GM13977 (cell line): ENCODE results near the gene IL23R.
A peak's percentile ranks its signal among the peaks of the same experiment; 100 is the strongest.
"Not testable (repeated sequence)": the region's sequence is repeated elsewhere in the genome, so short reads cannot be mapped to it uniquely, and the experiment has no call there.

Experiments
- DNase-seq: peaks from one replicate; pipeline ENCODE4 v3.0.0; 2012; ENCODE audit warnings: low spot score
- CTCF ChIP-seq: IDR thresholded peaks from 2 replicates; pipeline ENCODE4 v1.5.1; 2012; ENCODE audit warnings: mild to moderate bottlenecking, control low read depth; ENCODE audit not compliant: insufficient read depth; ENCODE audit errors: extremely low read depth, missing control alignments
- in situ Hi-C: fragments of 300-500 bp; cut with MboI; formaldehyde crosslinking; loops from one replicate; pipeline ENCODE4 v1.12.0; 2022; ENCODE audit warnings: low sequenced_read_pairs, low pct_unique_long_range_greater_than_20kb, mixed read lengths, inconsistent platforms; ENCODE audit not compliant: unreplicated experiment

Gene IL23R

GRCh38 chr1:67138813-67139499 lies 27.3 kb upstream of the IL23R start:
- no peak for TF ChIP-seq CTCF
- DNase-seq = no peak
- in situ Hi-C loops = no loop called here

DNA sequence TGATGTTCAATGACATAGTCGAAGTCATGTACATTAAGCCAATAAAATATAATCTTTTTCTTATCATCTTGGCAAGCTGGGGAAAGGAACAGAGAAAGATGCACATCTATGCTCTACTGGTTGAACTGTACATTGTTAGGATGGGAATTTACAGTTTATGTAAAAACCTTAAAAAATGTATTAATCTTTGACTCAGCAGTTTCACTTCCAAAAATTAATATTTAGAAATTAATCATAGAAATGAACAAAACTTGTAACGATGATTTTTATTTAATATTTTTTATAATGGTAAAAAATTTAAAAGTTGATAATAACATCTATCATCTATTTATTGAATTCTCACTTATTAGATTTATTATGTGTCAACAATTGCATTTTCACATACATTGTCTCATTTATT lies 25.8 kb upstream of the IL23R start:
- in situ Hi-C loops = loop anchor here (10.0 kb wide), 1 partner anchor 376 kb away; no protein-coding TSS in a partner anchor
- no peak for TF ChIP-seq CTCF
- no peak for DNase-seq

- not testable (repeated sequence) for DNase-seq
- in situ Hi-C loops = loop anchor here (10.0 kb wide), 1 partner anchor 377 kb away; no protein-coding TSS in a partner anchor
Observed at GRCh38 chr1:67141832-67142231, 24.4 kb upstream of the IL23R start.

DNA sequence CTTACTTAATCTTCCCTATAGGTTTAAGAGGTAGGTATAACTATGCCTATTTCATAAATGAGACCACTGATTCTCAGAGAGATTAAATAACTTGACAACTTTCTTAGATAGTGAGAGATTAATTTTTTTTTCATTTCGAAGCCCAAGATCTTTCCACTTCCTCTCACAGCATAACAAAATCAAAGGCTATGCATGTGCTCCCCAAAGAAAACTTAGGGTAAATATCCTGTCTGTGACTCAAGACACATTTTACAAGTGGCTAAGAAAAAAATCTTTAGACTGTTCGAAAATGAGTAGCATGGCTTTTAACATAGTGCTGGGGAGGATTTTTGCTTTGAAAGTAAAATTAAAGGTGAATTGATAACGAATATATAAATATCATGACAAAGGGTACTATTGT lies 23.3 kb upstream of the IL23R start:
- in situ Hi-C loops = loop anchor here (10.0 kb wide), 1 partner anchor 378 kb away; no protein-coding TSS in a partner anchor
- no peak for TF ChIP-seq CTCF
- DNase-seq = no peak

GRCh38 chr1:67143966-67144365 lies 22.3 kb upstream of the IL23R start:
- in situ Hi-C loops = loop anchor here (10.0 kb wide), 1 partner anchor 379 kb away; no protein-coding TSS in a partner anchor
- DNase-seq = no peak

DNA sequence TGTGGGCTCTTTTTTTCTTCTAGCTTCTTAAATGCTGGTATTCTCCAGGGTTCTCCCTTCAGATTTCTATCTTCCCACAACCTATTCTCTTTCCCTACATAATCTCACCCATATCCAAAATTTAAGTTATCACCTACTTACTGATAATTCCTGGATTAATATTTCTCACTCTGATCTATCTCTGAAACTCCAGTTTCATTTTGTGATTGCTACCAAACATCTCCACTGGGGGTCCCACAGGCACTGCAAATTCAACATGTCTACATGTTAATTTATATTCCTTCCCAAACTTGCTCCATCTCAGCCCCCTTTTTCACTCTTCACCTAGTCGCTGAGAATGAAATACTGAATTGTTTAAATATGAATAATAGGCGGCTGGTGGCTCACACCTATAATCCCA lies 21.6 kb upstream of the IL23R start:
- in situ Hi-C loops = loop anchor here (5.0 to 10.0 kb wide), 2 partner anchors 137 to 380 kb away; no protein-coding TSS in a partner anchor
- DNase-seq = peak; percentile 26
- TF ChIP-seq CTCF = peak; percentile 58

More at GRCh38 chr1:67143966-67144365, 22.3 kb upstream of the IL23R start:
- no peak for TF ChIP-seq CTCF

DNA sequence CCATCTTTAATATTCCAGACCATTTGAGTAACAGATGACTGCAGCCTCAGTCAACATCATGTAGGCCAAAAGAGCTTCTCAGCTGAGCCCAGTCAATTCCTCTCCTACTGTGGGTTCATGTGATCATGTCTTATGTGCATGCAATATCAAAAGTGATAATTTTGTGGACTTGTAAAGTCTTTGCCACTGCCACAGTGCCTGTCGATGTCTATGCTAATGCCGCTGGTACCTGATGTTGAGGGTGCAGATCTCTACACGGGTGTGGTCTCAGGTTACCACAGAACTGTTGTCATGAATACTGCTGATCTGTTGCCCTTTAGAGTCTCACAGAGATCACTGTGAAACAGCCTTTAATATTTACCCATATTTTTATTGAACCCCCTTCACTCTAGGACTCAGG lies 20.2 kb upstream of the IL23R start:
- no peak for DNase-seq
- in situ Hi-C loops = loop anchor here (5.0 to 10.0 kb wide), 2 partner anchors 139 to 381 kb away; no protein-coding TSS in a partner anchor
- TF ChIP-seq CTCF = no peak
